HG02763 (cell line): ENCODE data around the gene ADD1.

ENCODE experiments used
- ATAC-seq: cut with Tn5 transposase; IDR thresholded peaks from one replicate; pipeline ENCODE4 v1.9.1; 2021; ENCODE audit warnings: mild to moderate bottlenecking, moderate library complexity; ENCODE audit not compliant: unreplicated experiment

Gene ADD1

DNA sequence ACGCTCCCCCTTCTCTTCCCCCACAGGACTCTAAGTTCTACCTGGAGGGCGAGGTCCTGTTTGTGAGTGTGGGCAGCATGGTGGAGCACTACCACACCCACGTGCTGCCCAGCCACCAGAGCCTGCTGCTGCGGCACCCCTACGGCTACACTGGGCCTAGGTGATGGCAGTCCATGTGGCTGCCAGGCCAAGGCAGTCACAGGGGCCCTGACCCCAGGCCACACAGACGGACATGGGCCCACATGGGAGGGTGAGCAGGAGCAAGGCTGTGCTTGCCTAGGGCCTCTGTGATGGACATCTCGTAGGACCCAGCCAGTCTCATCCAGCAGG is 10.0 kb upstream of the ADD1 start:
- no peak for ATAC-seq

DNA sequence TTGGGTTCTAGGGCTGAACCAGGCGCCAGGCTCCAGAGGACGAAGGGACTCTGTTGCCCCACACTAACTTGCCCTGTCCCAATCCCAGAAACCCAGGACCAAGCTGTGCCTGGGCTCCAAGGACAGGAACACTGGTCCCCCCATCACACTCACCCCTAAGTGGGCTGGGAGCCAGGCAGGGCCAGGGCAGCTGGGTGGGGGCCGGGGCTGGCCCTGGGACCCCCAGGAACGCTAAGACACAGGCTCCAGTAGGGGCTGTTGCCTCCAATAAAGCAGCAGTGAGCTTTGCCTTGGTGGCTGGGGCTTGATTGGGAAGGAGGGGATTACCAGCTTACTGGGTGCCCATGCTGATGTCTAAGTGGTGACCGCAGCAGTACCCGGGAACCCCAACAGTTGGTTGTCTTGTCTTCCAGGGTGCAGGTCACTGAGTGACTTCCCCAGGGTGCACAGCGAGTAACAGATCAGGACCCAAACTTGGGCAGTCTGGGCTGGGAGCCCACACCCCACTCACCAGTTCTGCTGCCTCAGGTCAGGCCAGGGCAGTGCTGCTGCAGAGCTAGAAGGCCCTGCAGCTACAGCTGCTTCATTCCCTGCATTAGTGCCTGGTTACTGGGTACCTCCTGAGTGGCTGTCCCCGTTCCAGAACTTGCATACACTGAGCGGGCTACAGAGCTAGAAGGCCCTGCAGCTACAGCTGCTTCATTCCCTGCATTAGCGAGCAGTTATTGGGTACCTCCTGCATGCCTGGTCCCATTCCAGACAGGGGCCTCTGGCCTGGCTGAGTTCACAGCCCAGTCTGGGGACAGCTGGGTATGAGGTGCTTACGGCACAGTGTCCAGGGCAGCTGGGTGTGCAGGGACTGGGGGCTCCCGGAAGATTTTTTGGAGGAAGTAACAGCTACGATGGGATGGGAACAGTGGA is 9.4 kb upstream of the ADD1 start:
- ATAC-seq, result no peak

GRCh38 chr4:2835978-2836377 is 7.7 kb upstream of the ADD1 start:
- ATAC-seq, result no peak

GRCh38 chr4:2836391-2836859 is 7.2 kb upstream of the ADD1 start:
- ATAC-seq, result no peak

GRCh38 chr4:2837110-2837903 is 6.3 kb upstream of the ADD1 start:
- no peak for ATAC-seq

DNA sequence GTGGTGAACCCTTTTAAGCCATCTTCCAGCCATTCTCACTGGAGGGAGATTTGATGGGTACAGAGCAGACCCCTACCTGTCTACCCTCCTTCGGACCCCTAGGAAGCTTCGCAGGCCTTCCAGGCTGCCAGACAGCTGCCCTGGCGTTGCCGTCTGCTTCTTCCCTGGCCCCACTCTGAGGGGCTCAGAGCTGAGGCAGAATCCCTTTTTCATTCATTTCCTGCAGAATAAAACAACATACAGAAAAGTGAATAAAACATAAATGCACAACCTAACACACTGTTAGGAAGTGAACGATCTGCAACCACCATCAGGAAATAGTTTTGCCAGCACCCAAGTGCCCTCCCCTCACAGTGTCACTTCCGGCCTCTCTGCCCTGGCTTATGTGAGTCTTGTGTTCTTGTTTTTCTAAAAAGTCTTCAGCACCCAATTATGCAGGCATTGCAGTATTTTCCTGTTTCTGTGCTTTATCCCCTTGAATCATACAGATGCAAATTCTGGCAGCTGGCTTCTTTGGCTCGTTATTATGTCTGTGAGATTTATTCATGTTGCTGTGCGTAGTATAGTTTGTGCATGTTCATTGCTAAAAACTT is 5.6 kb upstream of the ADD1 start:
- ATAC-seq, result no peak

DNA sequence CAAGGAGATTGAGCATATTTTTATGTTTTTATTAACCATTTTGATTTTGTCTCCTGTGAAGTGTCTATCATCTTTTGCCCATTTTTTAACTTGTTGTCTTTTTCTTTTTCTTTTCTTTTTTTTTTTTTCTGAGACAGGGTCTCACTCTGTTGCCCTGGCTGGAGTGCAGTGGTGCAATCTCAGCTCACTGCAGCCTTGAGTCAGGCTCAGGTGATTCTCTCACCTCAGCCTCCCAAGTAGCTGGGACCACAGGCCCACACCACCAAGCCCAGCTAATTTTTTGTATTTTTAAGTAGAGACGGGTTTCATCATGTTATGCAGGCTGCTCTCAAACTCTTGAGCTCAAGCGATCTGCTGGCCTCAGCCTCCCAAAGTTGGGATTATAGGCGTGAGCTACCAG is 4.6 kb upstream of the ADD1 start:
- no peak for ATAC-seq

DNA sequence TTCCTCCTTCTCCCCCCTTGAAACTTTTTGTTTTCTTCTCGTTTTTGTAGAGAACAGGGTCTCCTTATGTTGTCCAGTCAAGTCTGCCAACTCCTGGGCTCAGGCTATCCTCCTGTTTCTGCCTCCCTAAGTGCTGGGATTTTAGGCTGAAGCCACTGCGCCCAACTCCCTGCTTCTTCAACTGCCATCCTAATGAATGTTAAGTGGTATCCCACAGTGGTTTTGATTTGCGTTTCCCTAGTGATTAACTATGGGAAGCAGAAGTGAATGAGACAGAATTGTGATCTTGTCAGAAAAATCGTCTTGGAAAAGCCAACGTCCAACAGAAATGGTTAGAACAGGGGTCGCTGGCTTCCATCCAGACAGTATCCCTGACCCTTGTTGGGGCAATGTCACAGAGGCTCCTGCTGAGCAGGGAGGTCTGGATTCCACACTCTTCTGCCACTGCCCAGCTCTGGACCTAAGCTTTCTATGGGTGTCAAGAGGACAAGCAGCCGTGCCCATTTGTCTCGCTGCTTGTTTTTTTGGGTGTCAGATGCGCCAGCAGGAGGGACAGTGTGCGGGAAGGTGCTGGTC is 869 bp upstream of the ADD1 start:
- no peak for ATAC-seq

DNA sequence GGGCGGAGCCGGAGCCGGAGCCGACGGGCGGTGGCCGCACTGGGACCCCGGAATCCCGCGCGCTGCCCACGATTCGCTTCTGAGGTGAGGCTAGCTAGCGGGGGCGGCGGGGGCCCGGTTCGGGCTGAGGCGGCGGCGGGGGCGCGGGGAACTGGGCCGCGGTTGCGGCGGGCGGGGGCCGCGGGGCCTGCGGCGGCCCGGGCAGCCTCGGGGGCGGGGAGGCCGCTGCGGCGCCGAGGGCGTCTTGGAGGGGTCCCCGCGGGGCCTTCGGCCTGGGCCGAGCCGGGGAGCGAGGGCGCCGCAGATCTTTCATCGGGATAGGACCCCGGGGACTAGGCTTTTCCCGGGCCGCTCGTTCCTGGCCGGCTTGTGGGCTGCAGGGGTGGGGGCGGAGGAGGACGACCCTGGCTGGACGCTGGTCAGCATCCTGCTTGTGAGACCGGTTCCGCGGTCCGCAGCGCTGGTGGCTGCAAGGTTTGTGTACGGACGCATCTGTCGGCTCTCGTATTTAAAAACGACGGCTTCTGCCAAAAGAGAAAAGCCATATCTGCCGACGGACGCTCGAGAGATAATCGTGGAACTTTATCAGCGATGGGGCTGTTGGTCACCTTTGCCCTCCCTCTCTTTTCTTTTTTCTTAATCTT is 419 bp downstream of the ADD1 start:
- peak; percentile 28 for ATAC-seq

DNA sequence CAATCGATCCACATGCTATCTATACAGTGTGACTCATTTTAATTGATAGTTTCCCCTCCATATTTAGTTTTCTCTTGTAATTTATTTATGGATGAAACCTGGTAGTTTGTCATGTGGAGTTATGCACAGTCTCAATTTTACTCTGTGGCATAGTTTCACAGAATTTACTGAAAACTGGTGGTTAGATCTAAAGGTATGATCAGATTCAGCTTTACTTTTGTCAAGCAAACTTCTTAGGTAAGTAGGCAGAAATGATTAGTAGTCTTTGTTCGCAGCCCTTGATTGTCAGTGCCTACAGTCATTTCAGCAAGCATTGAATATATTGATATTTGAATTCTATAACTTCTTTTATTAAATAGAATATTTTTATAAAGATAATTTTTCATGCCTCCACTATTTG is 2.5 kb downstream of the ADD1 start:
- ATAC-seq, result no peak

DNA sequence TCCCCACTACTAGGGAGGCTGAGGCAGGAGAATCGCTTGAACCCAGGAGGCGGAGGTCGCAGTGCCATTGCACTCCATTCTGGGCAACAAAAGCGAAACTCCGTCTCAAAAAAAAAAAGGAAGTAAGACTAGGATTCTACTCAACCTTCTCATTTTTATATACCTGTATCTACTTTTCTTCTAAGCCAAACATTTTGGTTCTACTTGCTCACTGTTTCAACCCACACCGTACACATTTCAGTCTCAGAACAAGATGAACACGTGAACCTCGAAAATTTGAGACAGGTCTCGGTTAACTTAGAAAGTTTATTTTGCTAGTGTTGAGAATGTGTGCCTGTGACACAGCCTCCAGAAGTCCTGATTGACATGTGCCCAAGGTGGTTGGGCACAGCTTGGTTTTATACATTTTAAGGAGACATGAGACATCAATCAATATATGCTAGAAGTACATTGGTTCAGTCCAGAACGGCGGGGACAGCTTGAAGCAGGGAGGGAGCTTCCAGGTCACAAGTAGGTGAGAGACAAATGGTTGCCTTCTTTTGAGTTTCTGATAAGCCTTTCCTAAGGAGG is 3.7 kb downstream of the ADD1 start:
- no peak for ATAC-seq

DNA sequence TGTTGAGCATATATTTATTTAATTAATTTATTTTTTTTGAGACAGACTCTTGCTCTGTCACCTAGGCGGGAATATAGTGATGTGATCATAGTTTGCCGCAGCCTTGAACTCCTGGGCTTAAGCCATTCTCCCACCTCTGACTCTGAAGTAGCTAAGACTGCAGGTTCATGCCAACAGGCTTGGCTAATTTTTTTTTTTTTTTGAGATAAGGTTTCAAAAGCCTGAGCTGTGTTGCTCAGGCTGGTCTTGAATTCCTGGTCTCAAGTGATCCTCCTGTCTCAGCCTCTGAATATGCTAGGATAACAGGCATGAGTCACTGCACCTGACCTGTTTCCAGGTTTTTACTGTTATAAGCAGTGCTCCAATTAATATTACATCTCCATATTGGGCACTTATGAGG is 4.8 kb downstream of the ADD1 start:
- ATAC-seq, result no peak

GRCh38 chr4:2849267-2850152 is 5.9 kb downstream of the ADD1 start:
- no peak for ATAC-seq

GRCh38 chr4:2850966-2851798 is 7.5 kb downstream of the ADD1 start:
- ATAC-seq, result no peak

GRCh38 chr4:2852481-2852921 is 8.9 kb downstream of the ADD1 start:
- ATAC-seq, result peak; percentile 56

GRCh38 chr4:2855584-2855983 is 11.9 kb downstream of the ADD1 start:
- no peak for ATAC-seq

GRCh38 chr4:2856266-2856665 is 12.6 kb downstream of the ADD1 start:
- ATAC-seq, result no peak

DNA sequence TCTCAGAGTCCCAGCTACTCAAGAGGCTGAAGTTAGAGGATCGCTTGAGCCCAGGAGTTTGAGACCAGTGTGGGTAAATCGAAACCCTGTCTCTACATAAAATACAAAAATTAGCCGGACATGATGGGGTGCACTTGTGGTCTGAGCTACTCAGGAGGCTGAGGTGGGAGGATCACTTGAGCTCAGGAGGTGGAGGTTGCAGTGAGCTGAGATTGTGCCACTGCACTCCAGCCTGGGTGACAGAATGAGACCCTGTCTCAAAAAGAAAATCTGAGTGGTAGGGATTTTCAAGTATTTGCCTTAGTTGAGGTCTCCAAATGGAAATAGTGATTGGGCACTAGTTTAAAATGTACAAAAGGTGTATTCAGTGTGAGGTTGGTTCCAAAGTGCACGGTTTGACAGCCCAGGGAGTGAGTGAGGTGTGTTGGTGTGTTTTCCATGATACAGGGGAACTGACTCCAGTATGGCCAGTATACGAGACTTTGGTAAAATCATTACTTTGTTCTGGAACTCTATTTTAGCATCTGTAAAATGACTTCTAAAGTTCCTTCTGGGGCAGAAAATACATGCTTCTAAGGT is 13.8 kb downstream of the ADD1 start:
- no peak for ATAC-seq
